IPS-18c (cell line): Measurements from ENCODE around the gene GLB1L2.
A peak's percentile ranks its signal among the peaks of the same experiment; 100 is the strongest.

Experiments used
- H3K4me3 ChIP-seq: 2 replicates; pipeline ENCODE4 v1.7.0; 2013; ENCODE audit warnings: low read depth, mild to moderate bottlenecking, low read length, moderate library complexity; ENCODE audit not compliant: insufficient read depth
- H3K9me3 ChIP-seq: one replicate; pipeline ENCODE4 v1.6.1; 2013; ENCODE audit warnings: mild to moderate bottlenecking, low read length, moderate library complexity; ENCODE audit not compliant: control insufficient read depth, insufficient read depth

The GLB1L2 gene

GRCh38 chr11:134401825-134402809 is 70.3 kb downstream of the GLB1L2 start:
- Histone ChIP-seq H3K9me3 (no peaks in the 10 kb centered on the region), H3K4me3 (no peak overlapping the region)

- Histone ChIP-seq H3K9me3 (no peaks in the 10 kb centered on the region), H3K4me3 (no peak overlapping the region)
Observed at GRCh38 chr11:134402910-134403309, 71.1 kb downstream of the GLB1L2 start.

GRCh38 chr11:134404575-134405341 is 73.0 kb downstream of the GLB1L2 start:
- no peak overlapping the region for H3K4me3 ChIP-seq
- H3K9me3 ChIP-seq, result no peaks in the 10 kb centered on the region

- Histone ChIP-seq H3K9me3 (no peaks in the 10 kb centered on the region), H3K4me3 (no peak overlapping the region)
Observed at GRCh38 chr11:134405436-134405835, 73.6 kb downstream of the GLB1L2 start.

GRCh38 chr11:134405841-134406240 is 74.1 kb downstream of the GLB1L2 start:
- H3K4me3 ChIP-seq, result no peak overlapping the region
- H3K9me3 ChIP-seq, result no peaks in the 10 kb centered on the region

- Histone ChIP-seq H3K4me3 (no peak overlapping the region), H3K9me3 (peaks cover 3% of the 10 kb centered on the region)
Observed at GRCh38 chr11:134406264-134407185, 74.7 kb downstream of the GLB1L2 start.

- Histone ChIP-seq H3K4me3 (no peak overlapping the region), H3K9me3 (peaks cover 3% of the 10 kb centered on the region)
Observed at GRCh38 chr11:134407321-134407828, 75.6 kb downstream of the GLB1L2 start.

- Histone ChIP-seq H3K4me3 (no peak overlapping the region), H3K9me3 (peaks cover 3% of the 10 kb centered on the region)
Observed at GRCh38 chr11:134407923-134408322, 76.1 kb downstream of the GLB1L2 start.

- peaks cover 3% of the 10 kb centered on the region for H3K9me3 ChIP-seq
- H3K4me3 ChIP-seq, result no peak overlapping the region
Observed at GRCh38 chr11:134409552-134410429, 78.0 kb downstream of the GLB1L2 start.

GRCh38 chr11:134410766-134411165 is 79.0 kb downstream of the GLB1L2 start:
- peak overlapping the region; percentile 78 for H3K4me3 ChIP-seq
- peaks cover 3% of the 10 kb centered on the region for H3K9me3 ChIP-seq

- H3K9me3 ChIP-seq, result peaks cover 3% of the 10 kb centered on the region
- H3K4me3 ChIP-seq, result peak within 1 kb of the TSS; percentile 78
Observed at GRCh38 chr11:134412203-134413042, 80.6 kb downstream of the GLB1L2 start, which contains the start of gene B3GAT1. B3GAT1 (minus strand) TSS chr11:134412242; CDS start chr11:134387659, 24,583 bp downstream.

GRCh38 chr11:134413043-134413825 is 81.4 kb downstream of the GLB1L2 start:
- H3K9me3 ChIP-seq, result peaks cover 3% of the 10 kb centered on the region
- peak overlapping the region; percentile 68 for H3K4me3 ChIP-seq

- Histone ChIP-seq H3K9me3 (peaks cover 3% of the 10 kb centered on the region), H3K4me3 (peak overlapping the region; percentile 68)
Observed at GRCh38 chr11:134413826-134414731, 82.3 kb downstream of the GLB1L2 start.
